Nephron (organoid): ENCODE data around the gene TMPRSS4.
A peak's percentile ranks its signal among the peaks of the same experiment; 100 is the strongest.

Experiments
- H3K27ac Mint-ChIP-seq, 3 experiments: 2 replicates each; pipeline ENCODE4 v1.8.0; 2020; ENCODE audit warnings: mixed read lengths in 3 of 3, mild to moderate bottlenecking in 2 of 3, moderate library complexity in 1 of 3
- H3K27me3 Mint-ChIP-seq: 2 replicates; pipeline ENCODE4 v1.8.0; 2021; ENCODE audit warnings: low read depth, mild to moderate bottlenecking, moderate library complexity, mixed read lengths
- H3K36me3 Mint-ChIP-seq: 2 replicates; pipeline ENCODE4 v1.8.0; 2020; ENCODE audit warnings: low read depth, mixed read lengths
- H3K4me1 Mint-ChIP-seq: 2 replicates; pipeline ENCODE4 v1.8.0; 2020; ENCODE audit warnings: mixed read lengths
- H3K4me3 Mint-ChIP-seq, 3 experiments: 2 replicates each; pipeline ENCODE4 v1.8.0; 2020; ENCODE audit warnings: mild to moderate bottlenecking in 3 of 3, mixed read lengths in 3 of 3, moderate library complexity in 2 of 3
- H3K9me3 Mint-ChIP-seq: 2 replicates; pipeline ENCODE4 v1.8.0; 2020; ENCODE audit warnings: mixed read lengths
- TF ChIP-seq, protein P1 (sequence below), 3 experiments: fragments of 200-600 bp; sonication (generic); IDR thresholded peaks; one replicate each; pipeline ENCODE4 v1.5.0; 2021; ENCODE audit warnings: antibody characterized with exemption in 3 of 3; ENCODE audit not compliant: unreplicated experiment in 3 of 3

TMPRSS4 gene

DNA sequence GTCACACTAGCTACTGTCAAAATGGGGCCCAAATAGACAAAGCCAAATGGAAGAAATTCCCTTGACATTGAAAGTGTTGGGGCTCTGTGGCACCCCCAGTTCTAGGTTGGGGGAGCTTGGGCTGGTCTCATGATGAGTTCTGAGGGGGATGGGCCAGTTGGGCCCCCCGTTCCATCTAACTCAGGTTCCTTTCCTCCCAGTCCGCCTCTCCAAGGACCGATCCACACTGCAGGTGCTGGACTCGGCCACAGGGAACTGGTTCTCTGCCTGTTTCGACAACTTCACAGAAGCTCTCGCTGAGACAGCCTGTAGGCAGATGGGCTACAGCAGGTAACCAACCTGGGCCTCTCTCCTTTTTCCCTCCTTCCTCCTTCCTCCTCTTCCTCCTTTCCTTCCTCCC lies 27.6 kb downstream of the TMPRSS4 start:
- H3K9me3 Mint-ChIP-seq, result no peaks in the 10 kb centered on the region
- no peaks in the 10 kb centered on the region for H3K36me3 Mint-ChIP-seq
- H3K4me1 Mint-ChIP-seq, result peaks cover 14% of the 10 kb centered on the region
- peak overlapping the region; percentile 67 to 92 (median 87) for H3K27ac Mint-ChIP-seq
- TF ChIP-seq, protein P1, sequence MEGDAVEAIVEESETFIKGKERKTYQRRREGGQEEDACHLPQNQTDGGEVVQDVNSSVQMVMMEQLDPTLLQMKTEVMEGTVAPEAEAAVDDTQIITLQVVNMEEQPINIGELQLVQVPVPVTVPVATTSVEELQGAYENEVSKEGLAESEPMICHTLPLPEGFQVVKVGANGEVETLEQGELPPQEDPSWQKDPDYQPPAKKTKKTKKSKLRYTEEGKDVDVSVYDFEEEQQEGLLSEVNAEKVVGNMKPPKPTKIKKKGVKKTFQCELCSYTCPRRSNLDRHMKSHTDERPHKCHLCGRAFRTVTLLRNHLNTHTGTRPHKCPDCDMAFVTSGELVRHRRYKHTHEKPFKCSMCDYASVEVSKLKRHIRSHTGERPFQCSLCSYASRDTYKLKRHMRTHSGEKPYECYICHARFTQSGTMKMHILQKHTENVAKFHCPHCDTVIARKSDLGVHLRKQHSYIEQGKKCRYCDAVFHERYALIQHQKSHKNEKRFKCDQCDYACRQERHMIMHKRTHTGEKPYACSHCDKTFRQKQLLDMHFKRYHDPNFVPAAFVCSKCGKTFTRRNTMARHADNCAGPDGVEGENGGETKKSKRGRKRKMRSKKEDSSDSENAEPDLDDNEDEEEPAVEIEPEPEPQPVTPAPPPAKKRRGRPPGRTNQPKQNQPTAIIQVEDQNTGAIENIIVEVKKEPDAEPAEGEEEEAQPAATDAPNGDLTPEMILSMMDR (IDR thresholded peaks at IDR 0.05; ENCODE audit: unreplicated experiment in 3 of 3), result no peak
- H3K27me3 Mint-ChIP-seq, result peaks cover 10% of the 10 kb centered on the region
- H3K4me3 Mint-ChIP-seq, result no peak overlapping the region

DNA sequence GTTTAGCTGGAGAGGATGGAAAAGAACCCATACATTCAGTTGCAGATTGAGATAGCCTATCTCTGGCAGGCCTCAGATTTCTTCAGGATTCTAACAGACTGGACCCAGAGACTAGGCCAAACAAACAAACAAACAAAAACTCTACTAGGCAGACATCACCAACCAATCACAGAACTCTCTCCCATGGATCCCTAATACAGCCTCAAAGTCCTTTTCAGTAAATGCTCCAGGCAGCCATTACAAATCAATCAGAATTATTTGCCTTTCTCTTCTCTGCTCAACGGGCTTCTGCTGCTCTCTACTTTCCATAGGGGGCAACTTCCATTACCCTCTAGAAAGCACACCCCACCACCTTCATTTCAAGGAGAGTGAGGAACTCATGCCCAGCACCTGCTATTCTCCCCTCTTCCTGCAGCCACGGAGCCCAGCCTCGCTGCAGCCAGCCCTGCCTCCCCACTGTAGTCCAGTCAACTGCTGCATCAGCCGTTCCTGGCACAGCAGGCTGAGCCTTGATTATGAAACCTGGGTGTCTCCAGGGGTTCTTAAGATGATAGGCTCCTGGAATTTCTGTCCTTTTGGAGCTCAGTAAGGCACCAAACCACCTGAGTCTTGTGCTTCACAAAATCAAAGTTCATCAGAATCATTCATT lies 28.9 kb downstream of the TMPRSS4 start:
- Mint-ChIP-seq H3K4me3 (no peak overlapping the region), H3K27ac (peak overlapping the region in 2 of 3 experiments; percentile 40 to 71), H3K9me3 (no peaks in the 10 kb centered on the region), H3K27me3 (peaks cover 15% of the 10 kb centered on the region), H3K4me1 (peaks cover 14% of the 10 kb centered on the region), H3K36me3 (no peaks in the 10 kb centered on the region)
- TF ChIP-seq, protein P1 (IDR thresholded peaks at IDR 0.05; ENCODE audit: unreplicated experiment in 3 of 3), result no peak

DNA sequence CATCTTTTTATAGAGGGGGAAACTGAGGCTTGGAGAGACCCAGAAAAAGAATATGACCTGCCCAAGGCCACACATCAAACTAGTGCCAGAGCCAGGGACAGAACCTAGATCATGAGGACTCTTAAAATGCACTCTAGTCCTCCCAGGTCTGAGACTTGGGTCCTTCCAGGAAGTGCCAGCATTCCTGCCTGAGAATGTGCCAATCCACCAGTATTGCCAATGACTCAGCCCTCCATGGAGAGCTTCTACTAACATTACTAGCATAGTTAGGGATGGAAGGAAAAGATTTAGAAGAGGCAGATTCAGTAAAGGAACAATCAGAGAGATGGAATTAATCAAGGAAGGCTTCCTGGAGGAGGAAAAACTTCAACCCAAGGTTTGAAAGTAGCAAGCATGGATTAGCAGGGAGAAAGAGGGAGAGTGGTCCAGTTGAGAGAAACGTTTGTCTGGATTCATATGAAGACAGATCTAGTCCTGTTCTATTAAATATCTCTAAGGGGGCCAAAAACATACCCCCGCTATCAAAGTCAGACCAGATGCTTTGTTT lies 30.0 kb downstream of the TMPRSS4 start:
- Mint-ChIP-seq H3K4me3 (no peak overlapping the region), H3K27me3 (peaks cover 10% of the 10 kb centered on the region), H3K9me3 (no peaks in the 10 kb centered on the region), H3K27ac (no peak overlapping the region), H3K36me3 (no peaks in the 10 kb centered on the region), H3K4me1 (peaks cover 11% of the 10 kb centered on the region)
- TF ChIP-seq, protein P1 (IDR thresholded peaks at IDR 0.05; ENCODE audit: unreplicated experiment in 3 of 3), result no peak

DNA sequence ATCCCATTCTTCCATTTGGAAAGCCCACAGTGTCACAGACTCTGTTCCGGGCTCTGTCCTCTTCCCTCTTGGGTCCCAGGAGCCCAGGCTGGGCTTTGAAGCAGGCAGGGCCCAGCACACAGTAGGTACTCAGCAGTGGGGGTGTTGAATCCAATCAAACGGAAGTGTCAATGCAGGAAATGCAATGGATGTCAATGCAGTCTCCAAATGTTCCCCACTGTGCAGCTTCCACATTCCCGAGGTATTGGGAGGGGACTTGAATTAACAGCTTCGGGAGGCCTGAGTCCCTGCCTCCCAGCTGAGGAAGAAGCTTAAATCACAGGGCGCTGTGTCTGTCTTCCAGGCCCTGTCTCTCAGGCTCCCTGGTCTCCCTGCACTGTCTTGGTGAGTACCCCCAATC lies 31.6 kb downstream of the TMPRSS4 start:
- Mint-ChIP-seq H3K36me3 (no peaks in the 10 kb centered on the region), H3K27me3 (peaks cover 10% of the 10 kb centered on the region), H3K9me3 (no peaks in the 10 kb centered on the region), H3K4me3 (no peak overlapping the region), H3K4me1 (peaks cover 11% of the 10 kb centered on the region), H3K27ac (no peak overlapping the region)
- TF ChIP-seq, protein P1 (IDR thresholded peaks at IDR 0.05; ENCODE audit: unreplicated experiment in 3 of 3), result no peak

DNA sequence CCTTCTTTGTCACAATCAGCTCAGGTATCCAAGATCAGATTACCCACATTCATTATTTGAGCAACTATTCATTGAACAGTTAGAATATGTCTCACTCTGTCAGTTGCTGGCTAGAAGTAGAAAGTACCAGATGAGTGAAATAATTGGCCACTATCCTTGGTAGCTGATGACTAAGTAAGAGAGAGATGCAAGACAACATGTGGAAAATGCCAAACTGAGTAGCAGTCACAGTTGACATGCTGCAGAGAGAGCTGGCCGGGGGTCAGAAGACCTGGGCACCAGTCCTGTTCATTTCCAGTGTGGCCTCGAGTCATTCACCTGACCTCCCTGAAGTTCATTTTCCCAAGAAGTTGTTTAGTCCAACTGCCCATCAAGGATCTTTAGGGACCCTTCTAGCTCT lies 32.4 kb downstream of the TMPRSS4 start:
- Mint-ChIP-seq H3K4me3 (no peak overlapping the region), H3K4me1 (peaks cover 11% of the 10 kb centered on the region), H3K36me3 (no peaks in the 10 kb centered on the region), H3K9me3 (no peaks in the 10 kb centered on the region), H3K27me3 (peaks cover 10% of the 10 kb centered on the region), H3K27ac (no peak overlapping the region)
- TF ChIP-seq, protein P1 (IDR thresholded peaks at IDR 0.05; ENCODE audit: unreplicated experiment in 3 of 3), result no peak
